Measurements from ENCODE around the gene TMEM63B.

The TMEM63B gene

GRCh38 chr6:44119704-44120262, 7.6 kb upstream of the TMEM63B start:
- no peak overlapping the region for H3K4me3 ChIP-seq (ENCODE audit: low read length)
- no peak for TF ChIP-seq ZNF274 (IDR thresholded peaks at IDR 0.05; ENCODE audit: low read depth, low read length)

DNA sequence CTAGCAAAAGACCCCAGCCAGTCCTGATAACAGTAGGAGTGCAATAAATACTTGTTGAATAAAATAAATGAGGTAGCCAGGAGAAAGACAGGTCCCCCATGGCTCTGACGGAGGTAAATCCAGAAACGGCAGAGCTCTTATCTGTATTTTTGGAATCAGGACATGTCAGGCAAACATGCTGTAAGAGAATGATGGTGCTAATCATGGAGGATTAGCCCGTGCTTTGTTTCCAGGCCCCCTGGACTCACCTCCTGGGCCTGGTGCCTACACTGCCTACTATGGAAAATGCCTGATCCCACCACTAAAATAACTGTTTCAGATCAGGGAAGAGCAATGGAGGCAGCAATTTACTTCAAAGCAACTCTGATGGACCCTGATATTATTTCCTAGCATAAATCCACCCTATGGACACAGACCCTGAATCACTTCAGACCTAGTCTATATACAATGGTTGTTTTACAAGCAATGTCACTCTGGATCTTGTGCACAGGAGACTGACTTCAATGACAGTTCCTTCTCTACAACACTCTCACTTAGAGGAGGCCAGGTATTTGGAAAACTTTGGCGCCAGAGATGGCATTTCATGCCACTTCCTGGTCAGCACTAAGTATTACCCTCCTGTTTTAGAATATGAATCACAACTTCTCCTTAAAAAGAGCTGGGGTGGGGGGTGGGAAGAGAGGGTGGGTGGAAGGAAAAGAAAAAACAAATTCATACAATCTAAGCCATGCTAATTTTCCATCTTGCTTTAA, 6.5 kb upstream of the TMEM63B start:
- H3K4me3 ChIP-seq (ENCODE audit: low read length), result no peak overlapping the region
- no peak for TF ChIP-seq ZNF274 (IDR thresholded peaks at IDR 0.05; ENCODE audit: low read depth, low read length)

GRCh38 chr6:44122801-44123200, 4.6 kb upstream of the TMEM63B start:
- H3K4me3 ChIP-seq (ENCODE audit: low read length), result no peak overlapping the region
- TF ChIP-seq ZNF274 (IDR thresholded peaks at IDR 0.05; ENCODE audit: low read depth, low read length), result no peak

DNA sequence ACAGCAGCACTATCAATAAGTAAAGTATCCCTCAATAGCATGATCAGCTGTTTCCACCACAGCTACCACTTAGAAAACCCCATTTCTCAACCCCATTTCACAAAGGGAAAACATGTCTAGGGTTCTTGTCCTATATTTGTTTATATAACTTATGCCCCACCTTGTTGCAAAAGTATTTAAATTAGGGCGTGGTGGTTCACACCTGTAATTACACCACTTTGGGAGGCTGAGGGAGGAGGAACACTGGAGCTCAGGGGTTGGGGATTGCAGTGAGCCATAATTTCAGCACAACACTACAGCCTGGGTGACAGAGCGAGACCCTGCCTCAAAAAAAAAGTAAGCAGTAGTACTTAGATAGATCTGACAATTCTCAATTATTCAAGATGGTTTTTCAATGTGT, 3.8 kb upstream of the TMEM63B start:
- no peak overlapping the region; the same call in 1 of the 2 replicates for H3K4me3 ChIP-seq (ENCODE audit: low read length)
- no peak for TF ChIP-seq ZNF274 (IDR thresholded peaks at IDR 0.05; ENCODE audit: low read depth, low read length)

GRCh38 chr6:44126320-44127149, 819 bp upstream of the TMEM63B start:
- peak overlapping the region; percentile 98 for H3K4me3 ChIP-seq (ENCODE audit: low read length)
- TF ChIP-seq ZNF274 (IDR thresholded peaks at IDR 0.05; ENCODE audit: low read depth, low read length), result no peak

- TF ChIP-seq ZNF274 (IDR thresholded peaks at IDR 0.05; ENCODE audit: low read depth, low read length), result no peak
- peak overlapping the region; percentile 91 for H3K4me3 ChIP-seq (ENCODE audit: low read length)
Observed at GRCh38 chr6:44128020-44128917, 915 bp downstream of the TMEM63B start.

GRCh38 chr6:44129841-44130322, 2.5 kb downstream of the TMEM63B start:
- H3K4me3 ChIP-seq (ENCODE audit: low read length), result no peak overlapping the region
- no peak for TF ChIP-seq ZNF274 (IDR thresholded peaks at IDR 0.05; ENCODE audit: low read depth, low read length)

DNA sequence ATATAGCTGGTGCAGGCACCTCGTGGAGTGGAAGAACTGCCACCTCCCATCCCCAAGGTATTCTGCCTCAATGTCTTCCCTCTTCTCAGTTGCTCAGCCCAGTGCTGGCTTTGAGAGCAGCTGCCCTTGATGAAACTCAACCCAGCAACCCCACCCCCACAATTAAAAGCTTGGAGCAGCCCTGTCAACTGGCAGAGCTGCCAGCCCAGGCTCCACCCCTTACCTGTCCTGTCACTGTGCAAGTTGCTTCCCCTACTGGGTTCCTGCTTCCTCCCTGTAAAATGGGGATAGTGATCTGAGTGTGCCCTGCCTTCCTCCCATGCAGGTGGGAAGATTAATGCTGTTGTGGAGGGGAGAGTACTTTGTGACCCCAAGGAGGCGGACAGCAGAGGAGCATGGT, 4.5 kb downstream of the TMEM63B start:
- TF ChIP-seq ZNF274 (IDR thresholded peaks at IDR 0.05; ENCODE audit: low read depth, low read length), result no peak
- no peak overlapping the region for H3K4me3 ChIP-seq (ENCODE audit: low read length)

DNA sequence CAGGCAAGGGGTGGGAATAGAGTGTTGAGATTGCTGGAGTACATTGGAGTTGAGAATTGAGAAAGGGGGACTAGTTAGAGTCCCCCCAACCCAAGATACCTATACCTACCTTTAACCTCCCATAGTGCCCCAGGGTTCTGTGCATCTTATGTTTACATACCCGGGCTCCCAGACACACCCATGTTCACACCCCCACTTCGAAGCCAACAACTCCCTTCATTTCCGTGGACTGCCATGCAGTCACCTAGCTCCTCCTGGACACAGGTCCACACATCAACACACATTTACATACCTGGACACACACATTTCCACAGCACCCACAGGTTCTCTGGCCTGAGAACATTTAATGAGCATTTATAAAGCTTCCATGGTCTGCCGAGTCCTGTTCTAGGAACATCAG, 5.1 kb downstream of the TMEM63B start:
- no peak overlapping the region for H3K4me3 ChIP-seq (ENCODE audit: low read length)
- TF ChIP-seq ZNF274 (IDR thresholded peaks at IDR 0.05; ENCODE audit: low read depth, low read length), result no peak

- no peak for TF ChIP-seq ZNF274 (IDR thresholded peaks at IDR 0.05; ENCODE audit: low read depth, low read length)
- no peak overlapping the region for H3K4me3 ChIP-seq (ENCODE audit: low read length)
Observed at GRCh38 chr6:44133003-44133931, 5.9 kb downstream of the TMEM63B start.

DNA sequence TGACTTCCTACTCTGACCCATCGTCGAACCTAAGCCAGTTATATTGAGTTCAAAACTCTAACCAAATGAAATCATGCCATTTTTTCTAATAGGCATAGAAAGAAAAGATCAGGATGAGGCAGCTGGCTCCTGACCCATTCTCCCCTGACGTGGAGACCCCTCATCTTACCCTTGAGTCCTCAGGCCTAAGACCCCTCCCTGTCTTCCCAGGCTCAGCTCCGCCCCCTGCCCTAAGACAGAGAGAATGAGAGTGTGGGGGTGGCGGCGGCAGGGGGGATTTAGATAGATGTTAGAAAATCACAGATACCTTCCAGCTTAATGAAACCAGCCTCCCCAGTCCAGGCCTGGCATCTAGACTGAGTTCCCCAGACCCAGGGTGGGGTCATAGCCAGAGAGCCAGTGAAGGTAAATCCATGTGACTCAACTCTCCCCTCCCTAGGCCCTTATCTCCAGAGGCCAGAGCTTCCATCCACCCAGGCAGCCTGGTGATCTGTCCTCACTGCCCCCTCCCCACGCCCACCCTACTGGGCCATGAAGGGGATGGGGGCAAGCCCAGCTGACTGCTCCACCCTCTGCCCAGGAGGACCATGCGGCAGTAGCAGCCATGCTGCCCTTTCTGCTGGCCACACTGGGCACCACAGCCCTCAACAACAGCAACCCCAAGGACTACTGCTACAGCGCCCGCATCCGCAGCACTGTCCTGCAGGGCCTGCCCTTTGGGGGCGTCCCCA, 6.8 kb downstream of the TMEM63B start:
- no peak overlapping the region for H3K4me3 ChIP-seq (ENCODE audit: low read length)
- TF ChIP-seq ZNF274 (IDR thresholded peaks at IDR 0.05; ENCODE audit: low read depth, low read length), result no peak

- H3K4me3 ChIP-seq (ENCODE audit: low read length), result no peak overlapping the region
- TF ChIP-seq ZNF274 (IDR thresholded peaks at IDR 0.05; ENCODE audit: low read depth, low read length), result no peak
Observed at GRCh38 chr6:44135173-44135758, 7.9 kb downstream of the TMEM63B start.
